Neural progenitor cell (in vitro differentiated cells): ENCODE data around the gene TP73. TPM values are rescaled to one million over a fixed set of nuclear protein-coding genes. Genes with fewer than 3 reads are reported as not detected.
A peak's percentile ranks its signal among the peaks of the same experiment; 100 is the strongest.

Experiments
- DNase-seq: peaks from one replicate; pipeline ENCODE4 v3.0.0-alpha.2; 2016; ENCODE audit warnings: low spot score
- H2AFZ ChIP-seq: fragments of 200-600 bp; sonication (generic); replicated peaks from 2 replicates; pipeline ENCODE4 v1.6.1; 2016; ENCODE audit warnings: antibody characterized with exemption
- H3F3A ChIP-seq: fragments of 200-600 bp; sonication (generic); 2 replicates; pipeline ENCODE4 v1.6.1; 2016; ENCODE audit warnings: antibody characterized with exemption, low read depth
- H3K27ac ChIP-seq: fragments of 200-600 bp; sonication (generic); 2 replicates; pipeline ENCODE4 v1.5.1; 2016; ENCODE audit warnings: mild to moderate bottlenecking
- H3K27me3 ChIP-seq: fragments of 200-600 bp; sonication (generic); 2 replicates; pipeline ENCODE4 v1.6.1; 2016; ENCODE audit warnings: mild to moderate bottlenecking, moderate library complexity
- H3K36me3 ChIP-seq: fragments of 200-600 bp; sonication (generic); 2 replicates; pipeline ENCODE4 v1.5.1; 2016
- H3K4me1 ChIP-seq: fragments of 200-600 bp; sonication (generic); 2 replicates; pipeline ENCODE4 v1.6.1; 2016; ENCODE audit warnings: mixed run types
- H3K4me2 ChIP-seq: fragments of 200-600 bp; sonication (generic); 2 replicates; pipeline ENCODE4 v1.6.1; 2016
- H3K4me3 ChIP-seq: fragments of 200-600 bp; sonication (generic); 2 replicates; pipeline ENCODE4 v1.5.1; 2016
- H3K79me2 ChIP-seq: fragments of 200-600 bp; sonication (generic); 2 replicates; pipeline ENCODE4 v1.6.1; 2016; ENCODE audit warnings: low read depth
- H3K9ac ChIP-seq: fragments of 200-600 bp; sonication (generic); 2 replicates; pipeline ENCODE4 v1.6.1; 2016
- H3K9me3 ChIP-seq: fragments of 200-600 bp; sonication (generic); 2 replicates; pipeline ENCODE4 v1.5.1; 2016; ENCODE audit warnings: low read depth
- H4K20me1 ChIP-seq: fragments of 200-600 bp; sonication (generic); 2 replicates; pipeline ENCODE4 v1.6.1; 2016; ENCODE audit warnings: low read depth
- H3K27ac Mint-ChIP-seq: 3 replicates; pipeline ENCODE4 v1.8.0; 2021; ENCODE audit warnings: mixed read lengths
- H3K27me3 Mint-ChIP-seq: 2 replicates; pipeline ENCODE4 v1.8.0; 2022; ENCODE audit warnings: low read depth, mild to moderate bottlenecking, inconsistent platforms, moderate library complexity, mixed read lengths; ENCODE audit not compliant: insufficient read depth
- H3K36me3 Mint-ChIP-seq: 3 replicates; pipeline ENCODE4 v1.8.0; 2021; ENCODE audit warnings: mixed read lengths
- H3K4me1 Mint-ChIP-seq: 3 replicates; pipeline ENCODE4 v1.8.0; 2021; ENCODE audit warnings: mixed read lengths
- H3K4me3 Mint-ChIP-seq: 3 replicates; pipeline ENCODE4 v1.8.0; 2021; ENCODE audit warnings: mild to moderate bottlenecking, moderate library complexity, mixed read lengths
- H3K9me3 Mint-ChIP-seq: 3 replicates; pipeline ENCODE4 v1.8.0; 2020; ENCODE audit warnings: mixed read lengths
- EZH2 ChIP-seq: fragments of 200-600 bp; sonication (generic); IDR thresholded peaks from 2 replicates; pipeline ENCODE4 v1.6.1; 2017; ENCODE audit warnings: antibody characterized with exemption, mild to moderate bottlenecking, moderate library complexity
- EZH2phosphoT487 ChIP-seq: fragments of 200-600 bp; sonication (generic); IDR thresholded peaks from 2 replicates; pipeline ENCODE4 v1.6.1; 2017; ENCODE audit warnings: antibody characterized with exemption
- total RNA-seq: library from RNA; depleted of rRNA; stranded (reverse); fragments of >200 nt; gene quantifications from 2 replicates; pipeline ENCODE4 v1.2.3, GENCODE V29; 2015; ENCODE audit warnings: low replicate concordance
- TF ChIP-seq, protein P1 (sequence below): fragments of 200-600 bp; sonication (generic); IDR thresholded peaks from 2 replicates; pipeline ENCODE4 v1.5.1; 2017; ENCODE audit warnings: antibody characterized with exemption, mild to moderate bottlenecking

TP73 gene
- total RNA-seq, 1 donor from 2014 or later, result not detected

DNA sequence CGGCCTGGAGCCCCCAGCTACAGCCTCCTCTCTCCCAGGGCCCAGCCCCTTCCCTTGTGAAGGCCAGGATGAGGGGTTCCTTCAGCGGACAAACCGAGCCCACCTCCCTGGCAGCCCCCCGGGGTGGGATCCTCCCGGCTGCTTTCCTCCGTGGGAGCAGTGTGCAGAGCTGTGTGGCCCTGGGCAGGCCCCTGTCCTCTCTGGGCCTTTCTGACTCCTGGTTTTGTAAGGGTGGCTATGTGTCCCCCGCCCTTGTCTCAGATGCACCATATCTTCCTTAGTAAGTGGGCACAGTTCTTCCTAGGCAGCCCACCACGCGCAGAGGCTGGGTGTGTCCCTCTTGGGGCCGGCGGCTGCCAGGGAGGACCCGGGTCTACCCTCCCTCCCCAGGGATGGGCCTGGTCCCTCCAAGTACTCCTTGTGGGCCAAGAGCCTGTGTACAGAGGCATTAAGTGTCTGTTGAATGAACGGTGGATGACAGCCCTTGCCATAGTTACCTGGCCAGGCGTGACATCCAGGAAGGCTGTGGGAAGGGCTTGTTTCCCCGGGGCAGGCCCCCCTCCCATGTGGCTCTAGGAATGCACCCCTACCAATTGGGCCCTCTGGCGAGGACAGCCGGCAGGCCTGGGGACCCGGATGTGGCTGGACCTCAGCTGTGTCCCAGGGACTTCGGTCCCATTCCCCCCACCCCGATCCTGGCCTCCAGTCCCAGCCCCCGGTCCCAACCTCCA lies 124.1 kb downstream of the TP73 start:
- peaks cover 13% of the 10 kb centered on the region for H3K27me3 ChIP-seq
- TF ChIP-seq EZH2phosphoT487, result no peak
- TF ChIP-seq EZH2, result no peak
- TF ChIP-seq, protein P1, sequence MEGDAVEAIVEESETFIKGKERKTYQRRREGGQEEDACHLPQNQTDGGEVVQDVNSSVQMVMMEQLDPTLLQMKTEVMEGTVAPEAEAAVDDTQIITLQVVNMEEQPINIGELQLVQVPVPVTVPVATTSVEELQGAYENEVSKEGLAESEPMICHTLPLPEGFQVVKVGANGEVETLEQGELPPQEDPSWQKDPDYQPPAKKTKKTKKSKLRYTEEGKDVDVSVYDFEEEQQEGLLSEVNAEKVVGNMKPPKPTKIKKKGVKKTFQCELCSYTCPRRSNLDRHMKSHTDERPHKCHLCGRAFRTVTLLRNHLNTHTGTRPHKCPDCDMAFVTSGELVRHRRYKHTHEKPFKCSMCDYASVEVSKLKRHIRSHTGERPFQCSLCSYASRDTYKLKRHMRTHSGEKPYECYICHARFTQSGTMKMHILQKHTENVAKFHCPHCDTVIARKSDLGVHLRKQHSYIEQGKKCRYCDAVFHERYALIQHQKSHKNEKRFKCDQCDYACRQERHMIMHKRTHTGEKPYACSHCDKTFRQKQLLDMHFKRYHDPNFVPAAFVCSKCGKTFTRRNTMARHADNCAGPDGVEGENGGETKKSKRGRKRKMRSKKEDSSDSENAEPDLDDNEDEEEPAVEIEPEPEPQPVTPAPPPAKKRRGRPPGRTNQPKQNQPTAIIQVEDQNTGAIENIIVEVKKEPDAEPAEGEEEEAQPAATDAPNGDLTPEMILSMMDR, result no peak
- no peak overlapping the region for H3K4me3 Mint-ChIP-seq
- no peaks in the 10 kb centered on the region for H3K36me3 ChIP-seq
- H3K4me1 Mint-ChIP-seq, result peaks cover 20% of the 10 kb centered on the region
- H3K9me3 Mint-ChIP-seq, result no peaks in the 10 kb centered on the region
- H2AFZ ChIP-seq, result no peak overlapping the region
- H3K4me1 ChIP-seq, result peaks cover 14% of the 10 kb centered on the region
- H3K9ac ChIP-seq, result no peak overlapping the region
- H3K79me2 ChIP-seq, result no peaks in the 10 kb centered on the region
- no peak for DNase-seq
- no peak overlapping the region for H3K27ac ChIP-seq
- peak overlapping the region; percentile 69 for H3K27ac Mint-ChIP-seq
- peaks cover 15% of the 10 kb centered on the region for H3K36me3 Mint-ChIP-seq
- H4K20me1 ChIP-seq, result peaks cover 4% of the 10 kb centered on the region
- no peaks in the 10 kb centered on the region for H3K9me3 ChIP-seq
- H3K4me3 ChIP-seq, result no peak overlapping the region
- peaks cover 8% of the 10 kb centered on the region for H3K27me3 Mint-ChIP-seq
- H3F3A ChIP-seq, result peaks cover 5% of the 10 kb centered on the region
- no peak overlapping the region for H3K4me2 ChIP-seq

DNA sequence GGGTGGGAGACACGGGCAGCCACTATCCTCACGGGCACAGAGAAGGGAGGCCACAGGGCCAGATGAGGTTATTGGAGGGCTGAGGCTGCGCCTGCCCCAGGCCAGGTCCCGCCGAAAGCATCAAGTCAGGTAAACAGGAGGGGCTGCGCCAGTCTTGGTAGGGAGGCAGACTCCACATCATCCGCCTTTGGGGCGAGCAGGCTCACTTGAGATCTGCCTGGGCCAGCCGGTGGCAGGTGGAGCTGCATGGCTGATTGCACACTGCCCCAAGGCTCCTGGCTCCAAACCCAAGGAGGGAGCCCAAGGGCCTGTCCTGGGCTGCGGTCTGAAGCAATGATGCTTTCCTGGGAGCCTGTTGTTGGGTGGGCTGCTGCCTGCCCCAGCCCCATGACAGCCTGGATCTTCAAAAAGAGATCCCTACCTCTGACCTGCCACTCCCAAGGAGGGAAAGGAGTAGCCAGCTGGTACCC lies 124.8 kb downstream of the TP73 start:
- H3K9ac ChIP-seq, result no peak overlapping the region
- DNase-seq, result no peak

DNA sequence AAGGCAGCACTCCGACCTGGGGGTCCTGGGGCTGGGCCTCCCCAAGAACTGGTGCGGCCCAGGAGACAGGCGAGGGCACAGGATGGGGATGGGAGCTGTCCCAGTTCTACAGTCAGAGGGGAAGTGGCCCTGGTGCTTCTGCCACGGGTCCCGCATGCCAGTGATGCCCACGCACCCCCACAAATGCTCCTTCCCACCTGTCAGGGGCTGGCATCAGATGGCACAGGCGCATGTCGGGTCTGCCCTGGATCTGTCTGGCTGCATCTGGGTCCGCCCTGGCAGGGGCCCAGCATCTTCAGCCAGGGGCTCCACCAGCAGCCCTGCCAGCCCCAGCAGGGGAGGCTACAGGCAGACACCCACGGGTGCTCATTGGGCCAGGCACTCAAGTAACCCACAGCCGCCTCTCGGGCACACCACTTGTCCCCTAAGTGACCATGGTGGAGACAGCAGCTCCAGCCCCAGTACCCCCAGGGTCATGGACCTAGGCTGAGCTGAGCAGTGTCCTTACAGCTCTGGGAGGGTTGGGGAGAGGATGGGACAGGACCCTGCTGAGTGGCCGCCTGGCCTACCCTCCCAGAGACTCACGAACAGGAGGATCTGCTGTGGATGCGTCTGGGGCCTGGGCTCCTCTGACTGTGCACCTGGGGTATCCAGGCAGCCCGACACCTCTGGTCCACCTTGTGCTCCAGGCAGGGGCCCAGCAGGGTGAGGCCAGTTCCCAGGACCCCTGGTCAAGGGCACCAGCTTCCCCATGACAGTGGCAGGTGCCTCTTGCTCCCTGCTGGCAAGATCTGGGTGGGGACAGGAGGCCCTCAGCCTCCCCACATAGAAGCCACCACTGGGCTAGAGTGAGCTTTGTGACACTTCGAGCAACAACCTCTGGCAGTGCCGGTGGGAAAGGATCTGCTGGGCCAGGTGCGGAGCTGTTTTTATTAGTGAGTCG lies 125.6 kb downstream of the TP73 start:
- H3K79me2 ChIP-seq, result no peaks in the 10 kb centered on the region
- no peak overlapping the region for H3K4me2 ChIP-seq
- H3F3A ChIP-seq, result peaks cover 5% of the 10 kb centered on the region
- Mint-ChIP-seq H3K4me3 (no peak overlapping the region), H3K4me1 (peaks cover 15% of the 10 kb centered on the region), H3K27ac (no peak overlapping the region), H3K36me3 (peaks cover 16% of the 10 kb centered on the region), H3K27me3 (peaks cover 5% of the 10 kb centered on the region), H3K9me3 (no peaks in the 10 kb centered on the region)
- H3K9me3 ChIP-seq, result no peaks in the 10 kb centered on the region
- no peak for DNase-seq
- no peak overlapping the region for H2AFZ ChIP-seq
- H3K4me3 ChIP-seq, result no peak overlapping the region
- no peak for TF ChIP-seq EZH2phosphoT487
- TF ChIP-seq, protein P1, result no peak
- no peak for TF ChIP-seq EZH2
- H3K9ac ChIP-seq, result no peak overlapping the region
- H3K4me1 ChIP-seq, result peaks cover 11% of the 10 kb centered on the region
- peaks cover 7% of the 10 kb centered on the region for H3K27me3 ChIP-seq
- H3K36me3 ChIP-seq, result no peaks in the 10 kb centered on the region
- H4K20me1 ChIP-seq, result peaks cover 4% of the 10 kb centered on the region
- H3K27ac ChIP-seq, result no peak overlapping the region

More for the DNA sequence above, 124.8 kb downstream of the TP73 start:
- Histone ChIP-seq H3K27me3 (peaks cover 10% of the 10 kb centered on the region), H3F3A (peaks cover 5% of the 10 kb centered on the region), H3K4me3 (no peak overlapping the region), H3K4me2 (no peak overlapping the region), H3K4me1 (peaks cover 14% of the 10 kb centered on the region), H4K20me1 (peaks cover 4% of the 10 kb centered on the region), H3K27ac (no peak overlapping the region), H2AFZ (no peak overlapping the region), H3K9me3 (no peaks in the 10 kb centered on the region), H3K36me3 (no peaks in the 10 kb centered on the region), H3K79me2 (no peaks in the 10 kb centered on the region)
- Mint-ChIP-seq H3K4me1 (peaks cover 15% of the 10 kb centered on the region), H3K4me3 (peak overlapping the region; percentile 58), H3K27me3 (peaks cover 5% of the 10 kb centered on the region), H3K9me3 (no peaks in the 10 kb centered on the region), H3K36me3 (peaks cover 16% of the 10 kb centered on the region), H3K27ac (peak overlapping the region; percentile 60)
- TF ChIP-seq, protein P1, result no peak
- TF ChIP-seq EZH2phosphoT487 (no peak), EZH2 (no peak)
